DOHH2 (cell line): ENCODE data around the gene GPX6.
A peak's percentile ranks its signal among the peaks of the same experiment; 100 is the strongest.

ENCODE experiments used
- EZH2phosphoT487 ChIP-seq: fragments of 200-600 bp; sonication (generic); IDR thresholded peaks from 2 replicates; pipeline ENCODE4 v1.6.1; 2017; ENCODE audit warnings: borderline replicate concordance, mild to moderate bottlenecking, antibody characterized with exemption, low read length, moderate library complexity, mixed read lengths
- TF ChIP-seq, protein P1 (sequence below): fragments of 200-600 bp; sonication (generic); IDR thresholded peaks from one replicate; pipeline ENCODE4 v1.5.1; 2014; ENCODE audit warnings: antibody characterized with exemption, mild to moderate bottlenecking, low read depth, low read length; ENCODE audit not compliant: poor library complexity, severe bottlenecking

GRCh38 chr6:28543651-28544610 is 28.3 kb upstream of the GPX6 start:
- TF ChIP-seq, protein P1, sequence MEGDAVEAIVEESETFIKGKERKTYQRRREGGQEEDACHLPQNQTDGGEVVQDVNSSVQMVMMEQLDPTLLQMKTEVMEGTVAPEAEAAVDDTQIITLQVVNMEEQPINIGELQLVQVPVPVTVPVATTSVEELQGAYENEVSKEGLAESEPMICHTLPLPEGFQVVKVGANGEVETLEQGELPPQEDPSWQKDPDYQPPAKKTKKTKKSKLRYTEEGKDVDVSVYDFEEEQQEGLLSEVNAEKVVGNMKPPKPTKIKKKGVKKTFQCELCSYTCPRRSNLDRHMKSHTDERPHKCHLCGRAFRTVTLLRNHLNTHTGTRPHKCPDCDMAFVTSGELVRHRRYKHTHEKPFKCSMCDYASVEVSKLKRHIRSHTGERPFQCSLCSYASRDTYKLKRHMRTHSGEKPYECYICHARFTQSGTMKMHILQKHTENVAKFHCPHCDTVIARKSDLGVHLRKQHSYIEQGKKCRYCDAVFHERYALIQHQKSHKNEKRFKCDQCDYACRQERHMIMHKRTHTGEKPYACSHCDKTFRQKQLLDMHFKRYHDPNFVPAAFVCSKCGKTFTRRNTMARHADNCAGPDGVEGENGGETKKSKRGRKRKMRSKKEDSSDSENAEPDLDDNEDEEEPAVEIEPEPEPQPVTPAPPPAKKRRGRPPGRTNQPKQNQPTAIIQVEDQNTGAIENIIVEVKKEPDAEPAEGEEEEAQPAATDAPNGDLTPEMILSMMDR = peak; percentile 15
- TF ChIP-seq EZH2phosphoT487 = no peak
